ENCODE results near the gene TPT1.

DNA sequence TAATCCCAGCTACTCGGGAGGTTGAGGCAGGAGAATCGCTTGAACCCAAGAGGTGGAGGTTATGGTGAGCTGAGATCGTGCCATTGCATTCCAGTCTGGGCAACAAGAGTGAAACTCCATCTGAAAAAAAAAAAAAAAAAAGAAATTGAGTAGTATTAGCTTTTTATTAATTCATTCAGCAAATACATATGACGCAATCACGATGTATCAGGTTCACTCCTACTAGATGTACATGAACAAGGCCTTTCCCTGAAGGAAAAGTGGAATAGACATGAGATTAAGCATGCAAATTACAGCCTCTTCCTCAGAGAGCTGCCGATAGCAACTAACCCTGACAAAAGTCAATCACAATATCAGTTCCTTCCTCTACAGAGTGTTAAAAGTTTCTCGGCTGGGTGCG is 9.2 kb upstream of the TPT1 start:
- TF ChIP-seq EZH2 (IDR thresholded peaks at IDR 0.05; ENCODE audit: borderline replicate concordance) (no peak), EZH2phosphoT487 (IDR thresholded peaks at IDR 0.05; ENCODE audit: low read depth, severe bottlenecking, unreplicated experiment) (no peak)
- TF ChIP-seq, protein P1, sequence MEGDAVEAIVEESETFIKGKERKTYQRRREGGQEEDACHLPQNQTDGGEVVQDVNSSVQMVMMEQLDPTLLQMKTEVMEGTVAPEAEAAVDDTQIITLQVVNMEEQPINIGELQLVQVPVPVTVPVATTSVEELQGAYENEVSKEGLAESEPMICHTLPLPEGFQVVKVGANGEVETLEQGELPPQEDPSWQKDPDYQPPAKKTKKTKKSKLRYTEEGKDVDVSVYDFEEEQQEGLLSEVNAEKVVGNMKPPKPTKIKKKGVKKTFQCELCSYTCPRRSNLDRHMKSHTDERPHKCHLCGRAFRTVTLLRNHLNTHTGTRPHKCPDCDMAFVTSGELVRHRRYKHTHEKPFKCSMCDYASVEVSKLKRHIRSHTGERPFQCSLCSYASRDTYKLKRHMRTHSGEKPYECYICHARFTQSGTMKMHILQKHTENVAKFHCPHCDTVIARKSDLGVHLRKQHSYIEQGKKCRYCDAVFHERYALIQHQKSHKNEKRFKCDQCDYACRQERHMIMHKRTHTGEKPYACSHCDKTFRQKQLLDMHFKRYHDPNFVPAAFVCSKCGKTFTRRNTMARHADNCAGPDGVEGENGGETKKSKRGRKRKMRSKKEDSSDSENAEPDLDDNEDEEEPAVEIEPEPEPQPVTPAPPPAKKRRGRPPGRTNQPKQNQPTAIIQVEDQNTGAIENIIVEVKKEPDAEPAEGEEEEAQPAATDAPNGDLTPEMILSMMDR (IDR thresholded peaks at IDR 0.05; ENCODE audit: poor library complexity), result no peak
